Loucy (cell line): Measurements from ENCODE around the gene GNAL.

Experiments used
- H2AFZ ChIP-seq: fragments of 200-600 bp; sonication (generic); 2 replicates; pipeline ENCODE4 v1.6.0; 2016; ENCODE audit warnings: antibody characterized with exemption, mild to moderate bottlenecking, low read length, moderate library complexity
- H3F3A ChIP-seq: fragments of 200-600 bp; 2 replicates; pipeline ENCODE4 v1.6.0; 2016; ENCODE audit warnings: antibody characterized with exemption, low read depth, mild to moderate bottlenecking
- H3K27me3 ChIP-seq: fragments of 200-600 bp; sonication (generic); 2 replicates; pipeline ENCODE4 v1.6.1; 2014; ENCODE audit warnings: low read length, mild to moderate bottlenecking; ENCODE audit not compliant: insufficient read depth, poor library complexity, severe bottlenecking
- H3K36me3 ChIP-seq: fragments of 200-600 bp; sonication (generic); 2 replicates; pipeline ENCODE4 v1.6.1; 2016; ENCODE audit warnings: low read length; ENCODE audit not compliant: insufficient read depth
- H3K4me1 ChIP-seq: fragments of 200-600 bp; sonication (generic); 2 replicates; pipeline ENCODE4 v1.5.1; 2014; ENCODE audit warnings: low read length, mild to moderate bottlenecking; ENCODE audit not compliant: insufficient read depth, poor library complexity, severe bottlenecking
- H3K4me2 ChIP-seq: fragments of 200-600 bp; sonication (generic); 2 replicates; pipeline ENCODE4 v1.6.0; 2014; ENCODE audit warnings: antibody characterized with exemption, low read length, low read depth, mild to moderate bottlenecking; ENCODE audit not compliant: poor library complexity, severe bottlenecking
- H3K4me3 ChIP-seq: fragments of 200-600 bp; sonication (generic); 2 replicates; pipeline ENCODE4 v1.5.1; 2014; ENCODE audit warnings: low read length, mild to moderate bottlenecking, mixed read lengths; ENCODE audit not compliant: poor library complexity, severe bottlenecking
- H3K79me2 ChIP-seq: fragments of 200-600 bp; sonication (generic); 2 replicates; pipeline ENCODE4 v1.6.1; 2014; ENCODE audit warnings: low read length; ENCODE audit not compliant: insufficient read depth
- H3K9ac ChIP-seq: fragments of 200-600 bp; sonication (generic); 2 replicates; pipeline ENCODE4 v1.6.0; 2014; ENCODE audit warnings: mild to moderate bottlenecking, low read depth, low read length, moderate library complexity; ENCODE audit not compliant: poor library complexity, severe bottlenecking
- H3K9me2 ChIP-seq: fragments of 200-600 bp; sonication (generic); replicated peaks from 2 replicates; pipeline ENCODE4 v1.6.1; 2016; ENCODE audit warnings: low read depth, low read length, mixed read lengths
- H3K9me3 ChIP-seq: fragments of 200-600 bp; sonication (generic); 2 replicates; pipeline ENCODE4 v1.6.1; 2014; ENCODE audit warnings: mild to moderate bottlenecking, antibody characterized with exemption, low read length, low read depth; ENCODE audit not compliant: insufficient read depth
- H4K20me1 ChIP-seq: fragments of 200-600 bp; sonication (generic); 2 replicates; pipeline ENCODE4 v1.6.0; 2014; ENCODE audit warnings: antibody characterized with exemption, low read length, mild to moderate bottlenecking; ENCODE audit not compliant: insufficient read depth, poor library complexity, severe bottlenecking
- EZH2phosphoT487 ChIP-seq: fragments of 200-600 bp; IDR thresholded peaks from 2 replicates; pipeline ENCODE4 v1.6.1; 2018; ENCODE audit warnings: antibody characterized with exemption, mild to moderate bottlenecking, moderate library complexity, borderline replicate concordance
- TF ChIP-seq, protein P1 (sequence below): fragments of 200-600 bp; sonication (generic); conservative IDR thresholded peaks from 2 replicates; pipeline ENCODE4 v1.5.1; 2014; ENCODE audit warnings: mild to moderate bottlenecking, antibody characterized with exemption, low read length

The GNAL gene

DNA sequence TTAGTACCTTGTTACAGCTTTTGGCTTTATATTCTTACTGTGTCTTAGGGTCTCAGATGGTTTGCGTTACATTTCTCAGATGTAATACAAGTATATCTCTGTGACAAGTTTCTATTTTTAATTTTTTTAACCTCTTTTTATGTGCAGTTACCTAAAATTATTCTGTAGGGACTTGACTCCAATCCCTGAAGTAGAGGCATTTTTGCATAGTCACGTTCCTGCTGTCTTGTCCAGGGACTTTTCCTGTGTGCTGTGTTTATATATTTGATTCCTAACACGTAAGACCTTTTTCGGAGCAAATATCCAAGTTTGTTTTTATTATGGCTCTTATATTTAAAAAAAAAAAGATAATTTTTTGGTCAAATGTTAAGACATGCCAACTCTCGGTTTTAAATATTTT, 91.0 kb downstream of the GNAL start:
- Histone ChIP-seq H3K9ac (no peak overlapping the region), H3F3A (no peaks in the 10 kb centered on the region), H3K9me3 (no peaks in the 10 kb centered on the region), H3K79me2 (no peaks in the 10 kb centered on the region), H3K4me1 (no peaks in the 10 kb centered on the region), H3K4me3 (no peak overlapping the region), H4K20me1 (no peaks in the 10 kb centered on the region), H3K27me3 (no peaks in the 10 kb centered on the region), H3K9me2 (no peaks in the 10 kb centered on the region), H3K36me3 (no peaks in the 10 kb centered on the region), H2AFZ (no peak overlapping the region), H3K4me2 (no peak overlapping the region)
- TF ChIP-seq EZH2phosphoT487, result no peak
- TF ChIP-seq, protein P1, sequence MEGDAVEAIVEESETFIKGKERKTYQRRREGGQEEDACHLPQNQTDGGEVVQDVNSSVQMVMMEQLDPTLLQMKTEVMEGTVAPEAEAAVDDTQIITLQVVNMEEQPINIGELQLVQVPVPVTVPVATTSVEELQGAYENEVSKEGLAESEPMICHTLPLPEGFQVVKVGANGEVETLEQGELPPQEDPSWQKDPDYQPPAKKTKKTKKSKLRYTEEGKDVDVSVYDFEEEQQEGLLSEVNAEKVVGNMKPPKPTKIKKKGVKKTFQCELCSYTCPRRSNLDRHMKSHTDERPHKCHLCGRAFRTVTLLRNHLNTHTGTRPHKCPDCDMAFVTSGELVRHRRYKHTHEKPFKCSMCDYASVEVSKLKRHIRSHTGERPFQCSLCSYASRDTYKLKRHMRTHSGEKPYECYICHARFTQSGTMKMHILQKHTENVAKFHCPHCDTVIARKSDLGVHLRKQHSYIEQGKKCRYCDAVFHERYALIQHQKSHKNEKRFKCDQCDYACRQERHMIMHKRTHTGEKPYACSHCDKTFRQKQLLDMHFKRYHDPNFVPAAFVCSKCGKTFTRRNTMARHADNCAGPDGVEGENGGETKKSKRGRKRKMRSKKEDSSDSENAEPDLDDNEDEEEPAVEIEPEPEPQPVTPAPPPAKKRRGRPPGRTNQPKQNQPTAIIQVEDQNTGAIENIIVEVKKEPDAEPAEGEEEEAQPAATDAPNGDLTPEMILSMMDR, result no peak

DNA sequence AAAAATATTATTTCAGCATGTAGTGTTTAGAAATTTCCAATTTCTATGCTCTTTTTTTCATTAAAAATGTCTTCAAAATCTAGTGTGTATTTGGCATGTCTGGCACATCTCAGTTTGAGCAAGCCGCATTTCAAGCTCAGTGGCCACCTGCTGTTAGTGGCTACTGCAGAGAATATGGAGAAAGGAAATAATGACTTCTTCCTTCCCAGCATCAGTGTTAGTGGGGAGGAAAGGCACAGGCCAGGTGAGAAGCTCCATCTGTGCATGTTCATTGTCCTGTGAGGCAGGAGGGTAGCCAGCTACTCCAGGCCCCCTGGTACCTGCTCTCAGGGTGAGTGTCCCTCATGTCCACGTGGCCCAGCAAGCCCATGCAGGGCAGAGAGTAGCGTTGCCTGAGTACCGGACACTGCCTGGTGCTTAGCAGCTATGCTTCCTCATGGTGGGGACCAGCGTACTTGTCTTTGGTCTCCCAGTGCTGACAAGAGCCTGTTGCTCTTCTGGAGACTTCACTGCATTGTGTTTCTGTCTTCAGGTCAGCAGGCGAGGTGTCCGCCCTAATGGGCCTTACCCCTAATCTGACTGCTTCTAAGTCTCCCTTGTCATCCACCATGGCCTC, 94.8 kb downstream of the GNAL start:
- TF ChIP-seq, protein P1, result no peak
- no peak for TF ChIP-seq EZH2phosphoT487
- Histone ChIP-seq H4K20me1 (no peaks in the 10 kb centered on the region), H3K4me2 (no peak overlapping the region), H2AFZ (no peak overlapping the region), H3K9ac (no peak overlapping the region), H3K9me3 (no peaks in the 10 kb centered on the region), H3F3A (no peaks in the 10 kb centered on the region), H3K9me2 (no peaks in the 10 kb centered on the region), H3K79me2 (no peaks in the 10 kb centered on the region), H3K4me1 (no peaks in the 10 kb centered on the region), H3K4me3 (no peak overlapping the region), H3K36me3 (no peaks in the 10 kb centered on the region), H3K27me3 (no peaks in the 10 kb centered on the region)

- Histone ChIP-seq H3K9me3 (no peaks in the 10 kb centered on the region), H3K79me2 (no peaks in the 10 kb centered on the region), H3K36me3 (no peaks in the 10 kb centered on the region), H3K9me2 (no peaks in the 10 kb centered on the region), H3K9ac (no peak overlapping the region), H4K20me1 (no peaks in the 10 kb centered on the region), H3K27me3 (no peaks in the 10 kb centered on the region), H3F3A (no peaks in the 10 kb centered on the region), H3K4me2 (no peak overlapping the region), H3K4me1 (no peaks in the 10 kb centered on the region), H3K4me3 (no peak overlapping the region), H2AFZ (no peak overlapping the region)
- TF ChIP-seq, protein P1, result no peak
Measured at GRCh38 chr18:11784674-11785304, 95.7 kb downstream of the GNAL start.
